ENCODE results near the gene CYP2C8. TPM values are rescaled to one million over a fixed set of nuclear protein-coding genes. Genes with fewer than 3 reads are reported as not detected.
"Not testable (repeated sequence)": the region's sequence is repeated elsewhere in the genome, so short reads cannot be mapped to it uniquely, and the experiment has no call there.

Gene CYP2C8
- total and polyA plus RNA-seq, 12 donors: 0.07 to 0.51 (median 0.17) TPM; not detected in 9

DNA sequence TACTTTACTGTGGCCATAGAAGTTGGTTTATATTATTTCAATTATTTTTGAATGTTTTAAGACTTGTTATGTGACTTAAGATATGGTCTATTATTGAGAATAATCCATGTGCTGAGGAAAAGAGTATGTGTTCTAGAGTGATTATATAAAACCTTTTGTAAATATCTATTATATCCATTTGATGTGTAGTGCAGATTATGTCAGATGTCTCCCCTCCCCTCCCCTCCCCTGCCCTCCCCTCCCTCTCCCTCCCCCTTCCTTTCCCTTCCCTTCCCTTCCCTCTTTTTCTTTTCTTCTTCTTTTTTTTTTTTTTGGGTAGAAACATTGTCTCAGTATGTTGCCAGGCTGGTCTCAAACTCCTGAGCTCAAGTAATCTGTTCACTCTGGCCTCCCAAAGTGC lies 8.3 kb upstream of the CYP2C8 start:
- intact Hi-C loops (cut with DNase I): no loop called here
- TF ChIP-seq CTCF (IDR thresholded peaks at IDR 0.05): no peak
- H3K27ac ChIP-seq: no peak overlapping the region
- ATAC-seq: no peak
- no peaks in the 10 kb centered on the region for H3K4me1 ChIP-seq
- no peak overlapping the region for H3K4me3 ChIP-seq
- no peak for DNase-seq
- H3K36me3 ChIP-seq: no peaks in the 10 kb centered on the region
- H3K27me3 ChIP-seq: peaks cover 0 to 5% (median 0%) of the 10 kb centered on the region in 7 donors
- peaks cover 0 to 11% (median 0%) of the 10 kb centered on the region in 11 donors for H3K9me3 ChIP-seq

GRCh38 chr10:95071107-95071660 lies 1.9 kb upstream of the CYP2C8 start:
- intact Hi-C loops (cut with DNase I): no loop called here
- no peak for ATAC-seq
- 63 to 65% methylated on average over 3 of the region's 3 CpGs for WGBS, 2 donors
- Histone ChIP-seq H3K36me3 (no peaks in the 10 kb centered on the region), H3K27ac (no peak overlapping the region), H3K4me3 (no peak overlapping the region), H3K9me3 (no peaks in the 10 kb centered on the region), H3K27me3 (no peaks in the 10 kb centered on the region), H3K4me1 (no peaks in the 10 kb centered on the region)
- TF ChIP-seq CTCF (IDR thresholded peaks at IDR 0.05): no peak
- no peak for DNase-seq

DNA sequence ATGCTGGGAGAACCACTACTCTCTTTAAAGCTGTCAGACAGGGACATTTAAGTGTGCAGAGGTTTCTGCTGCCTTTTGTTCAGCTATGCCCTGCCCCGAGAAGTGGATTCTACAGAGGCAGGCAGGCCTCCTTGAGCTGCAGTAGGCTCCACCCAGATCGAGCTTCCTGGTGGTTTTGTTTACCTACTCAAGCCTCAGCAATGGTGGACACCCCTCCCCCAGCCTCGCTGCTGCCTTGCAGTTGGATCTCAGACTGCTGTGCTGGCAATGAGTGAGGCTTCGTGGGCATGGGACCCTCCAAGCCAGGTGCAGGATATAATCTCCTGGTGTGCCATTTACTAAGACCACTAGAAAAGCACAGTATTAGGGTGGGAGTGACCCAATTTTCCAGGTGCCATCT lies 5.2 kb downstream of the CYP2C8 start:
- 77 to 79% methylated on average over 4 of the region's 4 CpGs for WGBS, 2 donors
- H3K4me1 ChIP-seq; intact Hi-C loops (cut with DNase I); H3K36me3 ChIP-seq; H3K27me3 ChIP-seq; H3K4me3 ChIP-seq; H3K27ac ChIP-seq; DNase-seq; ATAC-seq: not testable (repeated sequence)
- H3K9me3 ChIP-seq: peaks cover 0 to 16% (median 0%) of the 10 kb centered on the region in 11 donors

- Histone ChIP-seq H3K4me3 (no peak overlapping the region), H3K36me3 (no peaks in the 10 kb centered on the region), H3K4me1 (no peaks in the 10 kb centered on the region), H3K9me3 (peaks cover 0 to 21% (median 0%) of the 10 kb centered on the region in 11 donors), H3K27ac (no peak overlapping the region), H3K27me3 (no peaks in the 10 kb centered on the region)
- TF ChIP-seq CTCF (IDR thresholded peaks at IDR 0.05): no peak
- WGBS, 2 donors: 74 to 75% methylated on average over 3 of the region's 3 CpGs
- no peak for DNase-seq
- intact Hi-C loops (cut with DNase I): no loop called here
- ATAC-seq: no peak
Observed at GRCh38 chr10:95056744-95057363, 12.4 kb downstream of the CYP2C8 start.

DNA sequence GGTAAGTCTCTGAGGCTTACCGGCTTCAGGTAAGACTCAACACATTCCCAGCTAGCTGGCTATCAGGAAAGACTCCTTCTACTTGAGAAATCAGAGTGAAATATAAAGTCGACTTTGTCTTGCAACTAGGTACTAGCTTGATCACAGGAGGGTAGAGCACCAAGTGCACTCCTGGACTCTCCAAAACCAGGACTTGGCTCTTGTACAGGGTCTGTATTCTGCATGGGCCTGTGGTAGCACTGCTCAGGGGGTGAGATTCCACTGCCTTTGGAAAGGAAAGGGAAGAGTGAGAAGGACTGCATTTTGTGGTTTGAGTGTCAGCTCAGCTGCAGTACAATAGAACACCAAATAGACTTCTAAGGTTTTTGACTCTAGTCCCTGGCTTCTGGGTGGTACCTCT lies 19.4 kb downstream of the CYP2C8 start:
- DNase-seq: no peak
- intact Hi-C loops (cut with DNase I): no loop called here
- TF ChIP-seq CTCF (IDR thresholded peaks at IDR 0.05): no peak
- Histone ChIP-seq H3K4me3 (no peak overlapping the region), H3K36me3 (no peaks in the 10 kb centered on the region), H3K27me3 (no peaks in the 10 kb centered on the region), H3K9me3 (peaks cover 0 to 20% (median 4%) of the 10 kb centered on the region in 11 donors), H3K27ac (no peak overlapping the region), H3K4me1 (no peaks in the 10 kb centered on the region)
- no peak for ATAC-seq
- WGBS, 2 donors: 73 to 83% methylated on average over 2 of the region's 2 CpGs

Data from heart right ventricle (tissue), 16 donors.